Thymus (tissue), 11 donors: ENCODE data around the gene CCER1. TPM values are rescaled to one million over a fixed set of nuclear protein-coding genes. Genes with fewer than 3 reads are reported as not detected.

Experiments used
- DNase-seq, 9 donors: peaks; one replicate each; pipeline ENCODE4 v3.0.0-alpha.2; 2013; ENCODE audit warnings: low spot score in 9 of 9, low read depth in 6 of 9, missing footprints in 1 of 9
- H3K27ac ChIP-seq, 2 donors: one replicate each; pipeline ENCODE4 v1.5.1; 2013; ENCODE audit warnings: control low read depth in 1 of 2, low read depth in 1 of 2, low read length in 1 of 2, mild to moderate bottlenecking in 1 of 2, moderate library complexity in 1 of 2
- H3K27me3 ChIP-seq, 2 donors: one replicate each; pipeline ENCODE4 v1.5.1; 2013; ENCODE audit warnings: low read length in 1 of 2; ENCODE audit not compliant: control insufficient read depth in 2 of 2, insufficient read depth in 1 of 2
- H3K36me3 ChIP-seq, 2 donors: one replicate each; pipeline ENCODE4 v1.5.1; 2013; ENCODE audit warnings: low read length in 1 of 2, mild to moderate bottlenecking in 1 of 2, moderate library complexity in 1 of 2; ENCODE audit not compliant: control insufficient read depth in 2 of 2, insufficient read depth in 2 of 2
- H3K4me1 ChIP-seq, 2 donors: one replicate each; pipeline ENCODE4 v1.5.1; 2013; ENCODE audit warnings: low read length in 2 of 2; ENCODE audit not compliant: control insufficient read depth in 2 of 2, insufficient read depth in 2 of 2
- H3K4me3 ChIP-seq, 2 donors: one replicate each; pipeline ENCODE4 v1.5.1; 2013; ENCODE audit warnings: low read length in 2 of 2, control low read depth in 1 of 2, mild to moderate bottlenecking in 1 of 2
- H3K9me3 ChIP-seq, 2 donors: one replicate each; pipeline ENCODE4 v1.5.1; 2013; ENCODE audit warnings: low read length in 1 of 2, mild to moderate bottlenecking in 1 of 2; ENCODE audit not compliant: control insufficient read depth in 2 of 2, insufficient read depth in 1 of 2
- WGBS: extraction: QIAGEN DNeasy Blood & Tissue Kit; methylation state at CpG from one replicate; pipeline ENCODE4 v1.1.7; 2013; 5-methylcytosine and 5-hydroxymethylcytosine counted together
- polyA plus RNA-seq: library from polyadenylated mRNA; stranded (reverse); fragments of 200-250 nt; gene quantifications from one replicate; pipeline ENCODE4 v1.2.3, GENCODE V29; 2013
- total RNA-seq: library from RNA; stranded (reverse); fragments of 120-200 nt; gene quantifications from one replicate; pipeline ENCODE4 v1.2.4, GENCODE V29; 2013
- donor health status: healthy.

The CCER1 gene
- total and polyA plus RNA-seq, 2 donors = not detected

GRCh38 chr12:90920222-90920621 lies 34.8 kb downstream of the CCER1 start:
- no peak overlapping the region for H3K27ac ChIP-seq
- H3K27me3 ChIP-seq = no peaks in the 10 kb centered on the region
- no peak for DNase-seq
- no peaks in the 10 kb centered on the region for H3K36me3 ChIP-seq
- no peaks in the 10 kb centered on the region for H3K9me3 ChIP-seq
- WGBS = 94% methylated on average over 1 of the region's 1 CpG
- H3K4me1 ChIP-seq = no peaks in the 10 kb centered on the region
- H3K4me3 ChIP-seq = no peak overlapping the region

GRCh38 chr12:90917431-90917830 lies 37.5 kb downstream of the CCER1 start:
- no peak for DNase-seq
- Histone ChIP-seq H3K36me3 (no peaks in the 10 kb centered on the region), H3K4me3 (no peak overlapping the region), H3K27me3 (no peaks in the 10 kb centered on the region), H3K9me3 (no peaks in the 10 kb centered on the region), H3K27ac (no peak overlapping the region), H3K4me1 (no peaks in the 10 kb centered on the region)
- WGBS = 81% methylated on average over 2 of the region's 2 CpGs

GRCh38 chr12:90916516-90916915 lies 38.5 kb downstream of the CCER1 start:
- Histone ChIP-seq H3K27ac (no peak overlapping the region), H3K36me3 (no peaks in the 10 kb centered on the region), H3K4me1 (no peaks in the 10 kb centered on the region), H3K9me3 (no peaks in the 10 kb centered on the region), H3K4me3 (no peak overlapping the region), H3K27me3 (no peaks in the 10 kb centered on the region)
- no peak for DNase-seq

DNA sequence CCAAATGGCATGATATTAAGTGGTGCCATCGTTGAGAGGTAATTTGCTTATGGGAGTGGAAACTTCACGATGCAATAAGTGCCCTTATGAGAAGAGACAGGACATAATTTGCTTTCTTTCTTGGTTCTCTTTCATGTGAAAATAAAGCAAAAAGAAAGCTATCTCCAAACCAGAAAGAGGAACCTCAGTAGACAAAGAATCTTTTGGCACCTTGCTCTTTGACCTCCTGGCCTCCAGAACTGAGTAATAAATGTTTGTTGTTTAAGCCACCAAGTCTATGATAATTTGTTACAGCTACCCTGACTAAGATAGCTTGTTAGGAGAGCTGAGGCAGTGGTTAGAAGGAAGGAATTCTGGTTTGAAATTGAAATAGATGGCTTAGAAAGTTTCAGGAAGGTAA lies 39.6 kb downstream of the CCER1 start:
- DNase-seq = no peak
- Histone ChIP-seq H3K9me3 (no peaks in the 10 kb centered on the region), H3K4me3 (no peak overlapping the region), H3K27me3 (no peaks in the 10 kb centered on the region), H3K36me3 (no peaks in the 10 kb centered on the region), H3K27ac (no peak overlapping the region), H3K4me1 (no peaks in the 10 kb centered on the region)
- 96% methylated on average over 2 of the region's 2 CpGs for WGBS

GRCh38 chr12:90910958-90911357 lies 44.0 kb downstream of the CCER1 start:
- H3K4me3 ChIP-seq = no peak overlapping the region
- no peak overlapping the region for H3K27ac ChIP-seq
- WGBS = 97% methylated on average over 3 of the region's 3 CpGs
- H3K9me3 ChIP-seq = no peaks in the 10 kb centered on the region
- no peaks in the 10 kb centered on the region for H3K36me3 ChIP-seq
- DNase-seq = no peak
- H3K27me3 ChIP-seq = no peaks in the 10 kb centered on the region
- no peaks in the 10 kb centered on the region for H3K4me1 ChIP-seq

DNA sequence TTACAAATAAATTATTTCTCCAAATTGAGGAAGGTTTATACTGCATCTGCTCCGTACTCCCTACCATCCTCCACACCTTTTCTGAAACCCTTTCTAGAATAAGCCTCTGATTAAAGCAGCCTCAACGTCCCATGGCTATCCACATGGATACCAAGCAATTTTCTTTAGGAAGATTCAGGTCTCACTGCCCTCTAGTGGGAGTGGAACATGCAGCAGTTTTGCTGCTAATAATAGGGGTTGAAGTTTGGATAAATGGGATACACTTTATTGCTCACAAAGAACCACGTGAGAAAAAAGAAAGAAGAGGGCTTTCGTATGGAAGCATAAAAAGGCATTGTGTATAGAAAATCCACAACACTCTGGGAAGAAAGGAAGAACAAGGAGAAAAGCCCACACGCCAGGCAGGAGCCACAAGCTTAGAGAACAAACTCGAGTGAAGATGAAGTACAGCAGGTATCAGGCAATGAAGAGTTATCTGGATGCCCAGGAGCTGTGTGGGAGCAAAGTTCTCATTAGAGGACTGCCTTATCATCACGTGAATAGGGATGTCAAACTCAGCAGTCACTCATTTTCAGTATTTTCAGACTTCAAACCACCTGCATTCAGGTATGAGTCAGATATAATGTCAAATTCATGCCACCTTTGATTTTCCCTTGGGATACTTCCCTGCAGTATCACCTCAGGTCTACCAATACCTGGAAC lies 45.8 kb downstream of the CCER1 start:
- no peak for DNase-seq
- WGBS = 81% methylated on average over 7 of the region's 7 CpGs
- Histone ChIP-seq H3K27ac (no peak overlapping the region), H3K9me3 (no peaks in the 10 kb centered on the region), H3K4me3 (no peak overlapping the region), H3K36me3 (no peaks in the 10 kb centered on the region), H3K4me1 (no peaks in the 10 kb centered on the region), H3K27me3 (no peaks in the 10 kb centered on the region)

DNA sequence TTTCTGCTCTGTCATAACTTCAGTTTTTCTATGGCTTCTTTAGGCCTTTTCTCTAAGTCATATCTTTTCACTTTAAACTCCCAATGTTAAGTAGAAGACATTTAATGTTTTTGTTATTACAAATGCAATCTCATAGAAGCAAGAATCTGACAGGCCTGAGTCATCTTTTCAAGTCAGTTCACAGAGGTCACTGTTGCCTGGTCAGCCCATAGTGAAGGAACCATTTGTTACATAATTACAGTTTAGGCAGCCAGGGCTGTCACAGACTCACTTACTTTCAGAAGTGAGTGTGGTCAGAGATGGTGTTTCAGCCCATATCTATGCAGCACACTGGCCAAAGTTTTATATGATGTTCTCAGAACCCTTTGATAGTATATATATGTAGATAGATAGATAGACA lies 46.5 kb downstream of the CCER1 start:
- Histone ChIP-seq H3K27me3 (no peaks in the 10 kb centered on the region), H3K9me3 (no peaks in the 10 kb centered on the region), H3K27ac (no peak overlapping the region), H3K36me3 (no peaks in the 10 kb centered on the region), H3K4me1 (no peaks in the 10 kb centered on the region), H3K4me3 (no peak overlapping the region)
- DNase-seq = no peak

DNA sequence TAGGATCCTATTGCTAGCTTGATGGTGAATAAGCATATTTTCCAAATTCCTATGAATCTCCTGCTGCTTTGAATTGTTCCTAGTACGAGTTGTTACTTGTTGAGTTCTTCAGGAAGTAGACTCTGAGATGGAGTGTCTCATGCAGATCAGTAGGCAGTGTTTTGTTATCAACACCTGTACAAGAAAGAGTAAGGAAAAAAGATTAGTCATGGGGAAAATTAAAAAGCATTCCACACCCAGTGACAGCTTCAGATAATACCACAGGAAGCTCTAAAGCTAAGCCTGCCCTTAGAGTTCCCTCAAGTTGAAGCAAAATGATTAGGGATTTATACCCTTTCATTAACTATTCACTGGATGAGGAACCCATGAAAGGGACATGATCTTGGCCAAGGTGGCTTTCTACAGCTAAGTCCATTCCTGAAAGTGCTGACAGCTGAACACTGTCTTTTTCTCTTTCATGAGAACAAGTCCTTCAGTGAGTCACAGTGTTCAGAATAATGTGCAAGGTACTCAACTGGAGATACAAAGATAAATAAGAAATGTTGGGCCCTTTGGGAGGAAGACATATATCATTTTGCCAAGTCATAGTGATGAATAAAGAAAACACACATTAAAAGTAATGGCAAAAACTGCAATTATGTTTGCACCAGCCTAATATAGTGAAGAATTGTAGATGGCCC lies 49.1 kb downstream of the CCER1 start:
- H3K4me1 ChIP-seq = no peaks in the 10 kb centered on the region
- no peak for DNase-seq
- 86% methylated on average over 1 of the region's 1 CpG for WGBS
- H3K27ac ChIP-seq = no peak overlapping the region
- H3K27me3 ChIP-seq = no peaks in the 10 kb centered on the region
- H3K9me3 ChIP-seq = no peaks in the 10 kb centered on the region
- no peak overlapping the region for H3K4me3 ChIP-seq
- H3K36me3 ChIP-seq = no peaks in the 10 kb centered on the region

DNA sequence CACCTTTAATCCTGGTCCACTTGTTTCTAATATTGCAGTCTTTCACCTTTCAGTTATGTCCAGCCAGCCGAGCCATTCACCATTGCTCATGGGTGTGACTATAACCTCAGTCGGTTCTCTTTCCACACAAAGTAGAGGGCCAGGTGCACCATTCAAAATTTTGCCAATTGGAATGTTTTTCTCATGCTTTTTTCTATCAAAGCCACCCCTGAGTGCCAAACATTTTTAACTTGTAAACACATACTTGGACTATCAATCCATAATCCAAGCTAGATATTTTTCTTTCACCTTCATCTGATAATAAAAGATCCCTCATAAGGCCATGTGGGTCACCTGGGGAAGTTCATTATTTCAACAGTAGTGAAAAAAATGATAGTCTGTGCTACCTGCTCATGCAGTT lies 52.4 kb downstream of the CCER1 start:
- no peak overlapping the region for H3K27ac ChIP-seq
- no peaks in the 10 kb centered on the region for H3K27me3 ChIP-seq
- no peaks in the 10 kb centered on the region for H3K9me3 ChIP-seq
- H3K4me1 ChIP-seq = no peaks in the 10 kb centered on the region
- no peak for DNase-seq
- H3K36me3 ChIP-seq = no peaks in the 10 kb centered on the region
- 92% methylated on average over 2 of the region's 2 CpGs for WGBS
- H3K4me3 ChIP-seq = no peak overlapping the region
